ENCODE results near the gene OR5B12. TPM values are rescaled to one million over a fixed set of nuclear protein-coding genes. Genes with fewer than 3 reads are reported as not detected.

The OR5B12 gene
- total RNA-seq, 1 donor from 2014 or later = not detected

DNA sequence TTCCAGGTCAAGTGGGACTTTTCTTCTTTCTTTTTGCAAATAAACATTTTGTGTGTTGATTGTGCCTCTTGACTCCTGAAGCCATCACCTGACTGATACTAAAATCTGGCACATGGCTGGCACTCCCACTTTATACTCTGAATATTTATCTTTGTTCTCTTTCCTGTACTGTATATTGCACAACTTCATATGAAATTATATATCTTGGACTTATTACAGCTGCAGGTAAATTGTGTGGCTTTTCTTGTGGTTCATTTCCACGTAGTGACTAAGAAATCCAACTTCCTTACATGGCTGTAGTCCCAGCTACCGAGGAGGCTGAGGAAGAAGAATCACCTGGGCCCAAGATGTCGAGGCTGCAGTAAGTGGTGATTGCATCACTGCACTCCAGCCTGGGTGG is 23.7 kb upstream of the OR5B12 start:
- TF ChIP-seq, protein P1, sequence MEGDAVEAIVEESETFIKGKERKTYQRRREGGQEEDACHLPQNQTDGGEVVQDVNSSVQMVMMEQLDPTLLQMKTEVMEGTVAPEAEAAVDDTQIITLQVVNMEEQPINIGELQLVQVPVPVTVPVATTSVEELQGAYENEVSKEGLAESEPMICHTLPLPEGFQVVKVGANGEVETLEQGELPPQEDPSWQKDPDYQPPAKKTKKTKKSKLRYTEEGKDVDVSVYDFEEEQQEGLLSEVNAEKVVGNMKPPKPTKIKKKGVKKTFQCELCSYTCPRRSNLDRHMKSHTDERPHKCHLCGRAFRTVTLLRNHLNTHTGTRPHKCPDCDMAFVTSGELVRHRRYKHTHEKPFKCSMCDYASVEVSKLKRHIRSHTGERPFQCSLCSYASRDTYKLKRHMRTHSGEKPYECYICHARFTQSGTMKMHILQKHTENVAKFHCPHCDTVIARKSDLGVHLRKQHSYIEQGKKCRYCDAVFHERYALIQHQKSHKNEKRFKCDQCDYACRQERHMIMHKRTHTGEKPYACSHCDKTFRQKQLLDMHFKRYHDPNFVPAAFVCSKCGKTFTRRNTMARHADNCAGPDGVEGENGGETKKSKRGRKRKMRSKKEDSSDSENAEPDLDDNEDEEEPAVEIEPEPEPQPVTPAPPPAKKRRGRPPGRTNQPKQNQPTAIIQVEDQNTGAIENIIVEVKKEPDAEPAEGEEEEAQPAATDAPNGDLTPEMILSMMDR (IDR thresholded peaks at IDR 0.05) = no peak
- intact Hi-C loops (cut with DNase I) = no loop called here
- DNase-seq = no peak
- H3K9me3 ChIP-seq = no peaks in the 10 kb centered on the region
- no peak overlapping the region for H3K27ac ChIP-seq
- no peaks in the 10 kb centered on the region for H3K4me1 ChIP-seq
- H3K27me3 ChIP-seq = no peaks in the 10 kb centered on the region
- H3K36me3 ChIP-seq = no peaks in the 10 kb centered on the region
- H3K4me3 ChIP-seq = no peak overlapping the region
- no peak for ATAC-seq

DNA sequence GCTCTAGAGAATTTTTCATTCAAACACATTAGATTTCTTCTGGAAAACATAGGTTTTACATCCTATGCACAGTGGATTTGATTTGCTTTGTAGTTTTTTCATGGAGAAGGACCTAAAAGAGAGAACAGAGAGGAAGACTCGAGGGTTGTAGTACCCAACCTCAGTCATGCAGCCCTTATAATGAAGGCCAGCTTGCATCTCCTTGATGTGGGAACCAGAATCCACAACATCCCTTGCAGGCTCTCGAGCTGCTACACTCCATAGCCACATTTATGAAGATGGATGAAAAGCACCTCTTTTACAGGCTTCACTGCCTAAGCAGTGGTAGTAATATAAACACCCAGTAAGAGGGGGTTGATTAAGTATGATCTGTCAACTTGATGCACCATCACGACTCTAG is 9.5 kb upstream of the OR5B12 start:
- Histone ChIP-seq H3K36me3 (no peaks in the 10 kb centered on the region), H3K27me3 (no peaks in the 10 kb centered on the region), H3K9me3 (peaks cover 3% of the 10 kb centered on the region), H3K27ac (no peak overlapping the region), H3K4me3 (no peak overlapping the region), H3K4me1 (no peaks in the 10 kb centered on the region)
- DNase-seq (no peak), ATAC-seq (no peak)
- intact Hi-C loops (cut with DNase I) = no loop called here
- TF ChIP-seq, protein P1 (IDR thresholded peaks at IDR 0.05) = no peak

DNA sequence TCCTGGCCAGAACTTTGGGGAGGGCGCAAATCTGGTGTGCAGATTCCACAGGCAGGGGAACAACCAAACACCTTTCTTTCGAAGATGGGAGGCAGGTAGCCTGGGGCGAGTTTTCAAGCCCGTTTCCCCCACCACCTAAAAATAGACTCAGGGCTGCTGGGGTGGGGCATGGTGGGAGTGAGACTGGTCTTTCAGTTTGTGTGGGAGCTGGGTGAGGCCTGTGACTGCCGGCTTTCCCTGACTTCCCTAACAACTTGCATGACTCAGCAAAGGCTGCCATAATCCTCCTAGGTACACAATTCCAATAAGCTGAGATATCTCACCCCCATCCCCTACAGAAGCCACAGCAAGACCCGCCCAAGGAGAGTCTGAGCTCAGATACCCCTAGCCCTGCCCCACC is 4.3 kb upstream of the OR5B12 start:
- TF ChIP-seq, protein P1 (IDR thresholded peaks at IDR 0.05) = no peak
- intact Hi-C loops (cut with DNase I) = no loop called here
- H3K9me3 ChIP-seq = peaks cover 3% of the 10 kb centered on the region
- no peak for ATAC-seq
- no peaks in the 10 kb centered on the region for H3K36me3 ChIP-seq
- no peak overlapping the region for H3K4me3 ChIP-seq
- no peak for DNase-seq
- H3K27ac ChIP-seq = no peak overlapping the region
- H3K27me3 ChIP-seq = no peaks in the 10 kb centered on the region
- no peaks in the 10 kb centered on the region for H3K4me1 ChIP-seq

DNA sequence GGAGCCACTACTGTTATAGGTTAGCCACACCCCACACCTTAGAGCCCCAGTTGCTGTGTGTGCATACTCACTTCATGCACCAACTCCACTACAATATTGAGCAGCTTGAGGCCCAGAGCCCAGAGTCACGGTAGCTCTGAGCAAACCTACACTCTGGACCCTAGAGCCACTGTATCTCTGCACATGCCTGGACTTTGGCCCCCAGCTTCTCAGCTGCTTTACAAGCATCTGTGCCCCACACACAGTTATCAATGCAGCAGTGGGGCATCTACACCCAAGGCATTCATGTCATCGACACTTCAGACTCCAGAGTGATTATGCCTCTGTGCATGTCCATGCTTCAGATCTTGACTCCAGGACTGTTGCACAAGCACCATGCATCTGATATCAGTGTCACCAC is 2.3 kb upstream of the OR5B12 start:
- intact Hi-C loops (cut with DNase I) = no loop called here
- no peak overlapping the region for H3K27ac ChIP-seq
- TF ChIP-seq, protein P1 (IDR thresholded peaks at IDR 0.05) = no peak
- DNase-seq (no peak), ATAC-seq (no peak)
- no peaks in the 10 kb centered on the region for H3K36me3 ChIP-seq
- H3K27me3 ChIP-seq = no peaks in the 10 kb centered on the region
- no peaks in the 10 kb centered on the region for H3K9me3 ChIP-seq
- no peaks in the 10 kb centered on the region for H3K4me1 ChIP-seq
- H3K4me3 ChIP-seq = no peak overlapping the region

DNA sequence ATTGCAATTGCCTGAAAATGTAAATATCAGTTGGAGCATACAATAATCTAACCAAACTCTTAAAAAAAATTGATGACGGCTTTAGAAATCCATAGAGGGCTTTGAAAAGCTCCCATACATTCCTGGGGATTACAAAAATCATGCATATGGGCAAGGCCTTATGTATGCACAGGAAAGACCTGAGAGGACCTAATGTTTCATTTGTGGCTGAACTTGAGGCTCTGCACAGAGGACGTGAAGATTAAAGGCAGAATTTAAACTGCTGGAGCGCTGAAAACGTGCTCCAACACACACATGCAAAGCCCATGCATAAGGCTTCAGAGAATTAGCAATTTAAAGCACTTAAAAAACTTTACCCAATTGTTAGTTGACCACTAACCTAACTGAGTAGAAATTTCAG is 3.5 kb downstream of the OR5B12 start:
- intact Hi-C loops (cut with DNase I) = no loop called here
- DNase-seq (no peak), ATAC-seq (no peak)
- TF ChIP-seq, protein P1 (IDR thresholded peaks at IDR 0.05) = no peak
- Histone ChIP-seq H3K4me1 (no peaks in the 10 kb centered on the region), H3K36me3 (no peaks in the 10 kb centered on the region), H3K9me3 (no peaks in the 10 kb centered on the region), H3K27me3 (no peaks in the 10 kb centered on the region), H3K27ac (no peak overlapping the region), H3K4me3 (no peak overlapping the region)

DNA sequence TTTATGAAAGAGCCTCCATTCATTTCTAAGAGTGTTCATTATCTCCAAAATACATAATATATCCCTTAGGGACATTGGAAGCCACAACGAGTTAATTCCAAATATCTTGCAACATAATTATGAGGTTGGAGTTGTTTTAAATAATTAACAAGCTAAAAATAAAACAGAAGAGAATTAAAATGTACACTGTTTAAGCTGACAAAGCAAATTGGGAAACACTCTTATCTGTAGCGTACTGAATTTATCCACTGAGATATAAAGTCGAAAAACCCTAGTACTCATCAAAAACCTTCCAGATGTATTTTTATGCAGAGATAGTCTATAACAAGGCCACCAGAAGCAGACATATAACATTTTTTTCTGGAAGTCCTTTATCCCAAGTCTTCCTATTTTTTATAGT is 7.8 kb downstream of the OR5B12 start:
- Histone ChIP-seq H3K9me3 (no peaks in the 10 kb centered on the region), H3K36me3 (no peaks in the 10 kb centered on the region), H3K4me3 (no peak overlapping the region), H3K27ac (no peak overlapping the region), H3K4me1 (no peaks in the 10 kb centered on the region), H3K27me3 (no peaks in the 10 kb centered on the region)
- ATAC-seq = no peak
- TF ChIP-seq, protein P1 (IDR thresholded peaks at IDR 0.05) = no peak
- DNase-seq = no peak
- intact Hi-C loops (cut with DNase I) = no loop called here
